HCT116 (cell line): ENCODE data around the gene TRPT1. TPM values are rescaled to one million over a fixed set of nuclear protein-coding genes. Genes with fewer than 3 reads are reported as not detected.

Source experiments
- ATAC-seq: fragments of 200-7000 bp; cut with Tn5 transposase; 2 replicates; pipeline ENCODE4 v1.9.1; 2020; ENCODE audit warnings: mild to moderate bottlenecking, moderate library complexity
- BruUV-seq: library from RNA; stranded (reverse); fragments of 400-500 nt; replicated peaks from 2 replicates; lab custom pipeline; 2021; lab: Mats Ljungman, UMichigan
- CTCF ChIA-PET: fragments of 300-600 bp; sonication (Branson Sonifier 250); formaldehyde crosslinking; loops from one replicate; lab custom pipeline; 2021; ENCODE audit warnings: antibody characterized with exemption; lab: Charles Lee
- POLR2A ChIA-PET: fragments of 300-600, 350-600 bp; sonication (Branson Sonifier 250); formaldehyde crosslinking; loops from one replicate; lab custom pipeline; 2021; ENCODE audit warnings: antibody characterized with exemption; lab: Charles Lee
- RAD21 ChIA-PET, 2 experiments: fragments of 300-600 bp; sonication (Branson Sonifier 250); formaldehyde crosslinking; loops; one replicate each; lab custom pipeline; 2023; ENCODE audit warnings: low total read pairs in 2 of 2; ENCODE audit not compliant: uncharacterized antibody in 2 of 2, unreplicated experiment in 2 of 2, low non-redundant PET in 1 of 2; lab: Charles Lee
- DNase-seq: peaks from one replicate; pipeline ENCODE4 v3.0.0-alpha.2; 2010; ENCODE audit warnings: low read depth, low spot score
- H2AFZ ChIP-seq: fragments of 200-600 bp; shearing (Covaris generic), sonication (generic); 2 replicates; pipeline ENCODE4 v1.6.1; 2017; ENCODE audit warnings: low read depth, mixed run types, mixed read lengths, antibody characterized with exemption, low read length; ENCODE audit not compliant: poor library complexity, severe bottlenecking
- H3K27ac ChIP-seq: 2 replicates; pipeline ENCODE4 v1.5.1; 2012; ENCODE audit warnings: low read depth, low read length
- H3K27me3 ChIP-seq: fragments of 200-600 bp; sonication (generic); 2 replicates; pipeline ENCODE4 v1.6.1; 2016; ENCODE audit warnings: mixed run types, low read length, mixed read lengths; ENCODE audit not compliant: insufficient read depth
- H3K36me3 ChIP-seq, 2 experiments: fragments of 200-500 bp in 1 of 2; fragments of 200-600 bp in 1 of 2; sonication (Bioruptor generic) in 1 of 2; sonication (generic) in 1 of 2; 2 replicates each; pipeline versions ENCODE4 v1.5.1 to v1.6.1; 2014 to 2016; ENCODE audit warnings: low read length in 2 of 2, inconsistent platforms in 1 of 2, mixed read lengths in 1 of 2, mixed run types in 1 of 2; ENCODE audit not compliant: insufficient read depth in 2 of 2, control insufficient read depth in 1 of 2
- H3K4me1 ChIP-seq, 2 experiments: fragments of 200-600 bp in 1 of 2; sonication (generic) in 1 of 2; 2 replicates each; pipeline versions ENCODE4 v1.5.1 to v1.6.1; 2012 to 2017; ENCODE audit warnings: low read length in 2 of 2, inconsistent platforms in 1 of 2, mild to moderate bottlenecking in 1 of 2, mixed read lengths in 1 of 2, mixed run types in 1 of 2, moderate library complexity in 1 of 2; ENCODE audit not compliant: insufficient read depth in 2 of 2, control insufficient read depth in 1 of 2
- H3K4me2 ChIP-seq: fragments of 200-600 bp; sonication (generic); 2 replicates; pipeline ENCODE4 v1.6.1; 2017; ENCODE audit warnings: mixed run types, low read length, mixed read lengths
- H3K4me3 ChIP-seq, 2 experiments: fragments of 200-600 bp in 1 of 2; sonication (generic) in 1 of 2; replicated peaks in 1 of 2; 2 replicates each; pipeline ENCODE4 v1.5.1; 2011 to 2016; ENCODE audit warnings: low read length in 2 of 2, control low read depth in 1 of 2, low read depth in 1 of 2, mild to moderate bottlenecking in 1 of 2, mixed read lengths in 1 of 2, mixed run types in 1 of 2
- H3K79me2 ChIP-seq: fragments of 200-600 bp; sonication (generic); 2 replicates; pipeline ENCODE4 v1.6.1; 2017; ENCODE audit warnings: mild to moderate bottlenecking, mixed run types, low read length, moderate library complexity, mixed read lengths; ENCODE audit not compliant: insufficient read depth
- H3K9ac ChIP-seq: fragments of 200-600 bp; sonication (generic); 2 replicates; pipeline ENCODE4 v1.6.1; 2016; ENCODE audit warnings: low read length, mixed read lengths
- H3K9me2 ChIP-seq: fragments of 200-600 bp; sonication (generic), shearing (Covaris generic); 2 replicates; pipeline ENCODE4 v1.6.1; 2017; ENCODE audit warnings: mixed run types, mild to moderate bottlenecking, moderate library complexity; ENCODE audit not compliant: insufficient read depth
- H3K9me3 ChIP-seq, 2 experiments: fragments of 200-500 bp in 1 of 2; fragments of 200-600 bp in 1 of 2; sonication (Bioruptor generic) in 1 of 2; sonication (generic) in 1 of 2; 2 replicates each; pipeline ENCODE4 v1.6.1; 2014 to 2017; ENCODE audit warnings: low read length in 2 of 2, mixed read lengths in 2 of 2, inconsistent platforms in 1 of 2, low read depth in 1 of 2, mild to moderate bottlenecking in 1 of 2, mixed run types in 1 of 2, moderate library complexity in 1 of 2; ENCODE audit not compliant: control insufficient read depth in 1 of 2, insufficient read depth in 1 of 2
- H4K20me1 ChIP-seq: fragments of 200-600 bp; sonication (generic), shearing (Covaris generic); 2 replicates; pipeline ENCODE4 v1.6.1; 2017; ENCODE audit warnings: mixed run types, mild to moderate bottlenecking, moderate library complexity; ENCODE audit not compliant: insufficient read depth
- JUND ChIP-seq: IDR thresholded peaks from 2 replicates; pipeline ENCODE4 v1.6.1; 2012
- POLR2AphosphoS5 ChIP-seq: IDR thresholded peaks from 2 replicates; pipeline ENCODE4 v1.6.1; 2011; ENCODE audit warnings: mild to moderate bottlenecking, low read depth, low read length, moderate library complexity
- SRF ChIP-seq: IDR thresholded peaks from 2 replicates; pipeline ENCODE4 v1.6.1; 2012; ENCODE audit warnings: low read depth
- YY1 ChIP-seq: IDR thresholded peaks from 2 replicates; pipeline ENCODE4 v1.6.1; 2011; ENCODE audit warnings: low read length, low read depth, moderate library complexity, mild to moderate bottlenecking; ENCODE audit not compliant: insufficient replicate concordance; ENCODE audit errors: extremely low read depth
- ZFX ChIP-seq: fragments of 450-650 bp; IDR thresholded peaks from 2 replicates; pipeline ENCODE4 v1.6.1; 2017
- intact Hi-C: fragments of 100-400 bp; cut with micrococcal nuclease; formaldehyde crosslinking; loops from 2 replicates; pipeline ENCODE4 v1.10.0; 2022
- total RNA-seq: library from RNA; stranded (reverse); gene quantifications from one replicate; pipeline ENCODE4 v1.2.1, GENCODE V29; 2021; ENCODE audit not compliant: unreplicated experiment
- TF ChIP-seq, protein P1 (sequence below): IDR thresholded peaks from 2 replicates; pipeline ENCODE4 v1.6.1; 2012; ENCODE audit warnings: low read depth
- TF ChIP-seq, protein P2 (sequence below): IDR thresholded peaks from 2 replicates; pipeline ENCODE4 v1.6.1; 2011; ENCODE audit warnings: mild to moderate bottlenecking, low read length, moderate library complexity; ENCODE audit not compliant: insufficient replicate concordance; ENCODE audit errors: extremely low read depth

TRPT1 gene
- total RNA-seq, 1 experiment from 2014 or later = 43.2 TPM

- CTCF ChIA-PET = no interaction called here
- H3K9ac ChIP-seq = peak overlapping the region; percentile 75
Measured at GRCh38 chr11:64235437-64236161, 9.6 kb upstream of the TRPT1 start.

More at GRCh38 chr11:64235437-64236161, 9.6 kb upstream of the TRPT1 start:
- H3K9me2 ChIP-seq = no peaks in the 10 kb centered on the region
- TF ChIP-seq SRF (no peak), YY1 (no peak), JUND (no peak), POLR2AphosphoS5 (no peak), ZFX (no peak)
- TF ChIP-seq, protein P1, sequence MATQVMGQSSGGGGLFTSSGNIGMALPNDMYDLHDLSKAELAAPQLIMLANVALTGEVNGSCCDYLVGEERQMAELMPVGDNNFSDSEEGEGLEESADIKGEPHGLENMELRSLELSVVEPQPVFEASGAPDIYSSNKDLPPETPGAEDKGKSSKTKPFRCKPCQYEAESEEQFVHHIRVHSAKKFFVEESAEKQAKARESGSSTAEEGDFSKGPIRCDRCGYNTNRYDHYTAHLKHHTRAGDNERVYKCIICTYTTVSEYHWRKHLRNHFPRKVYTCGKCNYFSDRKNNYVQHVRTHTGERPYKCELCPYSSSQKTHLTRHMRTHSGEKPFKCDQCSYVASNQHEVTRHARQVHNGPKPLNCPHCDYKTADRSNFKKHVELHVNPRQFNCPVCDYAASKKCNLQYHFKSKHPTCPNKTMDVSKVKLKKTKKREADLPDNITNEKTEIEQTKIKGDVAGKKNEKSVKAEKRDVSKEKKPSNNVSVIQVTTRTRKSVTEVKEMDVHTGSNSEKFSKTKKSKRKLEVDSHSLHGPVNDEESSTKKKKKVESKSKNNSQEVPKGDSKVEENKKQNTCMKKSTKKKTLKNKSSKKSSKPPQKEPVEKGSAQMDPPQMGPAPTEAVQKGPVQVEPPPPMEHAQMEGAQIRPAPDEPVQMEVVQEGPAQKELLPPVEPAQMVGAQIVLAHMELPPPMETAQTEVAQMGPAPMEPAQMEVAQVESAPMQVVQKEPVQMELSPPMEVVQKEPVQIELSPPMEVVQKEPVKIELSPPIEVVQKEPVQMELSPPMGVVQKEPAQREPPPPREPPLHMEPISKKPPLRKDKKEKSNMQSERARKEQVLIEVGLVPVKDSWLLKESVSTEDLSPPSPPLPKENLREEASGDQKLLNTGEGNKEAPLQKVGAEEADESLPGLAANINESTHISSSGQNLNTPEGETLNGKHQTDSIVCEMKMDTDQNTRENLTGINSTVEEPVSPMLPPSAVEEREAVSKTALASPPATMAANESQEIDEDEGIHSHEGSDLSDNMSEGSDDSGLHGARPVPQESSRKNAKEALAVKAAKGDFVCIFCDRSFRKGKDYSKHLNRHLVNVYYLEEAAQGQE = no peak
- TF ChIP-seq, protein P2, sequence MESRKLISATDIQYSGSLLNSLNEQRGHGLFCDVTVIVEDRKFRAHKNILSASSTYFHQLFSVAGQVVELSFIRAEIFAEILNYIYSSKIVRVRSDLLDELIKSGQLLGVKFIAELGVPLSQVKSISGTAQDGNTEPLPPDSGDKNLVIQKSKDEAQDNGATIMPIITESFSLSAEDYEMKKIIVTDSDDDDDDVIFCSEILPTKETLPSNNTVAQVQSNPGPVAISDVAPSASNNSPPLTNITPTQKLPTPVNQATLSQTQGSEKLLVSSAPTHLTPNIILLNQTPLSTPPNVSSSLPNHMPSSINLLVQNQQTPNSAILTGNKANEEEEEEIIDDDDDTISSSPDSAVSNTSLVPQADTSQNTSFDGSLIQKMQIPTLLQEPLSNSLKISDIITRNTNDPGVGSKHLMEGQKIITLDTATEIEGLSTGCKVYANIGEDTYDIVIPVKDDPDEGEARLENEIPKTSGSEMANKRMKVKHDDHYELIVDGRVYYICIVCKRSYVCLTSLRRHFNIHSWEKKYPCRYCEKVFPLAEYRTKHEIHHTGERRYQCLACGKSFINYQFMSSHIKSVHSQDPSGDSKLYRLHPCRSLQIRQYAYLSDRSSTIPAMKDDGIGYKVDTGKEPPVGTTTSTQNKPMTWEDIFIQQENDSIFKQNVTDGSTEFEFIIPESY = no peak
- no peaks in the 10 kb centered on the region for H3K27me3 ChIP-seq
- 0 out of 4 replicates have a peak, but pooled peaks cover 0 to 8% of the 10 kb centered on the region in 2 experiments for H3K36me3 ChIP-seq
- BruUV-seq = TSS peak; percentile 39
- RAD21 ChIA-PET = no interaction called here
- H3K9me3 ChIP-seq = no peaks in the 10 kb centered on the region
- peak overlapping the region; percentile 100 for H3K4me2 ChIP-seq
- H3K4me1 ChIP-seq = peaks cover 27 to 70% of the 10 kb centered on the region in 2 experiments
- intact Hi-C loops = no loop called here
- DNase-seq (no peak), ATAC-seq (no peak)
- H3K79me2 ChIP-seq = peaks cover 8% of the 10 kb centered on the region
- POLR2A ChIA-PET = interaction anchor here (1.0 kb wide), 1 partner anchor 16 kb away, joined by 3 read pairs; no protein-coding TSS in a partner anchor
- H2AFZ ChIP-seq = no peak overlapping the region
- H4K20me1 ChIP-seq = no peaks in the 10 kb centered on the region
- peak overlapping the region; percentile 87 for H3K27ac ChIP-seq
- H3K4me3 ChIP-seq = peak overlapping the region; percentile 55 to 79
